ENCODE measurements around the gene TLE1.
"Not testable (repeated sequence)": the region's sequence is repeated elsewhere in the genome, so short reads cannot be mapped to it uniquely, and the experiment has no call there.

The TLE1 gene

DNA sequence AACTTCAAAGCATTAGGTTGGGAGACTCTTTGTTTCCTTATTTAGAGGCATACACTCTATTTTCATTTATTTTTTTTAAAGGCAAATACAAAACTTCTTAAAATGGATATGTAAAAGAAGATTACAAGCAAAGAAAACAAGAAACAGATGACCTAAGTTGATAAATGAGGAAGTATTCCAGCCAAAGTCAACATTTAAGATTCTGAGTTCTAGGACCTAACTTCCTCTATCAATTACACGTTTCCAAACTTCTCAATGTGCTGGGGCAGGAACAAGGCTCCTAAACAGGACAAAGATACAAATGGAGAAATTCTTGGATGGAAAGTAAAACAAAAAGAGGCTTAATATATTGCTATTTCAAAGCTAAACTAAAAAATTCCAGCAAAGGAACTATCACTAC lies 89.5 kb downstream of the TLE1 start:
- DNase-seq: no peak

DNA sequence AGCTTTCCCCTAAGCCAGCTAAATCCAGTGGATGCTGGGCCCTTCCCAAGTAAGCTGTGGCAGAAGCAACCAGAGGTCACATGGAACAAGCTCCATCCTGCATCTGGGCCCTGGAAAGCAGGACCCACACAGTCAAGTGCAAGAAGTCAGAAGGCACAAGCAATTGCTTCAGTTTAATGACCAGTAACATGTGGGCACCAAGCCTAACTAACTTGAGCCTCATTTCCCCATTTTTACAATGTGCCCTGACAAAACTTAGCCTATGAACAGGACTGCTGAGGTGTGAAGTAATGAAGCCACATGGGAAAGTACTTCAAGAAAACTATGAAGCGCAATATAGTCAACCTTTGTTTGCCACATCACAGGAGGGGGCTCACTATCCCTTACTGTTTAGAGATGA lies 90.5 kb downstream of the TLE1 start:
- DNase-seq: no peak

GRCh38 chr9:81598123-81598497 lies 91.2 kb downstream of the TLE1 start:
- DNase-seq: no peak

- no peak for DNase-seq
Measured at GRCh38 chr9:81597419-81598122, 91.8 kb downstream of the TLE1 start.

- DNase-seq: no peak
Measured at GRCh38 chr9:81596679-81597418, 92.5 kb downstream of the TLE1 start.

- DNase-seq: peak; percentile 88
Measured at GRCh38 chr9:81595887-81596543, 93.3 kb downstream of the TLE1 start.

DNA sequence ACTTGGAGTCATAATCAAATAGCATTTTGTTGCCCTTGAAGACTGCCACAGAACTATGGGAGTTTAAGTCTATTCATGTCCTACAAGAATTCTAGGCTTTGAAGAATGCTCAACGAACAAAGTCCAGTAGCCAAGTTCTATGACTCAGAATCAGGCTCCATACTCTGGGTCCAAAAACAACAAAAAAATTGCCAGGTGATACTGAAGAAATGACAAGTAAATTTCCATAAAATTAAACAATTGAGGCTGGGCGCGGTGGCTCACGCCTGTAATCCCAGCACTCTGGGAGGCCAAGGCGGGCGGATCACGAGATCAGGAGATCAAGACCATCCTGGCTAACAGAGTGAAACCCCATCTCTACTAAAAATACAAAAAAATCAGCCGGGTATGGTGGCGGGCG lies 94.1 kb downstream of the TLE1 start:
- DNase-seq: not testable (repeated sequence)

GRCh38 chr9:81594415-81594814 lies 94.9 kb downstream of the TLE1 start:
- DNase-seq: no peak

DNA sequence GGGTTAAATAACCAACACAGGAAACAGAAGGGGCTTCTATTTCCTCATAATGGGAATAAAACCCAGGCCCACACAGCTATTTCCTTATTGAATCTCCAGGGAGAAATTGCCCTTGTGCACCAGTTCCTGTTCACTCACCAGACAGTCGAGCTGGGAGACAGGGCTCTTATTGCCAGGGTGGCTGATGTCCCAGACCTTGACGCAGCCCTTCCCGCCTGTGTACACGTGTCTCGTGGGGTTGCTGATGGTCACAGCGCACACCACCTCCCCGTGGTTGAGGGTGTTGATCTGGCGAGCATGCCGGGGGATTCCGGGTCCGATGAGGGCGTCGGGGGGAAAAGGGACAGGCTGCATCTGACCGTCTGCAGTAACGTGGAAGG lies 96.5 kb downstream of the TLE1 start:
- DNase-seq: no peak

GRCh38 chr9:81591791-81592190 lies 97.6 kb downstream of the TLE1 start:
- no peak for DNase-seq

DNA sequence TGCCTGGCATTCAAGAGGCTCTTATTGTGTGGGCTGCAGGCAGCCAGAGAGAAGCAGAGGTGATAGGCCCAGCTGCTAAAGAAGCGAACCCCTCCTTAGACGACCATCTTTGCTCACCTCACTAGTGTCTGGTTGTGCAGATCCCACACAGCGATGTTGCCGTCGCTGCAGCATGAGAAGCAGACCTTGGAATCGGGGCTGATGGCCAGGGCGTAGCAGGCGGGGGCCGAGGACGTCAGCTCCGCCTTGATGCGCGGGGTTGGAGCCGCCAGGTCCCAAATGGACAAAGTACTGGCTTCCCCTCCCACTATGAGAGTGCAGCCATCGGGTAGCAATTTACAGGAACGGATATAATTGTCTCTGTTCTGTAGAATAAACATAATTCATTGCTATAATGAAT lies 98.7 kb downstream of the TLE1 start:
- no peak for DNase-seq

GRCh38 chr9:81589819-81590218 lies 99.5 kb downstream of the TLE1 start:
- DNase-seq: no peak

DNA sequence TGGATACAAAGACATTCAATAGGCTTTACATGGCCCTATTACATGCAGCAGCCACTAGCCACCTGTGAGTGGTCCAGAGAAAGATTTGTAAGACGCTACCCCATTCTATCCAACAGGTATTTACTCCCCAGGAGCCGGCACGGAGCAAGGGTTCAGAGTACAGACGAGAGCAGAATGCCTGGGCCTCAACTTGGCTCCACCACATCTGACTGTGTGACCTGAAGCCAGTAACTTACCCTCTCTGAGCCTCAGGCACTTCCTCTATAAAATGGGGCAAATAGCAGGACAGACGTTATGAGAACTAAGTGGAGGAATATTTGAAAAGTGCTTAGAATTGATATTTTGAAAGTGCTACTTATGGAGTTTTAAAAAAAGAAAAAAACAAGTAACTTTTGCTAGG lies 100.0 kb downstream of the TLE1 start:
- no peak for DNase-seq

DNA sequence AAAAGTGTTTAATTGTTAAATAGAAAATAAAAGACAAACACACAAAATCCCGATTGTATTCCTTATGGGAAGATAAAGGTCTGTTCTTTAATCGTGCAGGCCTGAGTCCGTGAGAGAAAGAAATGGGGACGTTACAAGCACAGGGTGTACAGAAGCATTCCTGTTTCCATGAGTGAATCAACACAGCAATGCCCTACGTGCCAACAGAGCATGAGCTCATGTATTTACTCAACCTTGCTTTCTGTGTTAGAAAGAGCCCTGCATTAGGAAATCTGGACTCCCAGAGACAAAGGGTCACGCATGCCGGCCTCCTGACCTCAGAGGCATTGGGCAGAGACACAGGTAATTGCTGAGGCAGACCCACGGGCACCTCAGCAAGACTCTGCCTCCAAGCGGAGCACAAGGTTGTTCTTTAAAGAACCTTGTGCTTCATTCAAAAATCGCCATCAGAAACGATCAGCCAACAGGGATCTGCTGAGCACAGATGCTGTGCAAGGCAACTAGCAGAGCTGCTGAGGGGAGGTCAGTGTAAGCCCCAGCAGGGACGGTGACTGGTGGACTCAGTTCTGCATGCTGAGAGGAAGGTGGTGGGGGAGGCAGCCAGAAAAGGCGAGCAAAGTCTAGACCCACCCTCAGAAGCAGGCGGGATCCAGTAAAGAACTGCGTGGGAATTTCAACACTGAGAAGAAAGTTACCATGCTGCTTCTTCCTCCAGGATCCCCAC lies 101.0 kb downstream of the TLE1 start:
- no peak for DNase-seq

DNA sequence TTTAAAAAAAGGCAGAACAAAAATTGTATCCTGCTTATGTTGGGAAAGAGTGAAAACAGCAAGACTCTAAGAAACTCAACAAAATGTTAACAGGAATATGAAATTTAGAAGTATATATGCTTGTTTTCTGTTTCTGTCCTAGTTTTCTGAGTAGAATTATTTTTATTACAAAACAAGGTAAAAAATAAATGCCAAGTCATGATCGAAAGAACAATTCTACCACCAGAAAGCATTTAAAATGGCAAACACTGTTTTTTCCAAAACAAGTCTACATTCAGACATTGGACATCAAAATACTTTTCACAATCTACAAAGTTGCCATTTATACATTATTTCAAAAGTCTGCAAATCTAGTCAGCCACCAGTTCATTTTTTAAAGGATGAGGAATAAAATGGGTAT lies 102.6 kb downstream of the TLE1 start:
- DNase-seq: no peak

DNA sequence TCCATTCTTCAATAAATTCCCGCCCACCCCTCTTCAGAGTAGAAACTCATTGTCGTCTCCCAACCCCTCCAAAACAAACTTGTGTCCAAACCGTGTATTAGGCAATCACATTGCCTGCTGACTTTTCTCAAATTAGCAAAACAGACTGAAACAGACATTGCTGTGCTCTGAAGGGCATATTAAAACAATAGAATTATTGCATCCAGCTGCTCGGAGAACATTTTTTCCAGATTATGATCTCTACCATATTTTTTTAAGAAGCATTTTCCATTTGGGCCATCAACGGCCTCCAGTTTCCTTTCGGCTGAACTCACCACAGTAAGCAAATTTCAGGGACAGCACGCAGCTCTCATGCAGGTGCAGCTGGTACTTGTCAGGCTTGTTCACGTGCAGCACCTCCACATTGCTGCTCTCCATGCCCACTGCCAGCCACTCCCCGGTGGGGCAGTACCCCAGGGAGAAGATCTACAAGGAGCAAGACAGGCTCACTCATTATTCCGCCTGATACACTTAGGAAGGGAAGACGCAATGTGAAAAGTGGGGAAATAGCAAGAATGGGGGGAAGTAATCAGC lies 104.1 kb downstream of the TLE1 start:
- no peak for DNase-seq

- DNase-seq: no peak
Measured at GRCh38 chr9:81584099-81584498, 105.2 kb downstream of the TLE1 start.

- DNase-seq: no peak
Measured at GRCh38 chr9:81581986-81582385, 107.4 kb downstream of the TLE1 start.

- no peak for DNase-seq
Measured at GRCh38 chr9:81579381-81579780, 110.0 kb downstream of the TLE1 start.

DNA sequence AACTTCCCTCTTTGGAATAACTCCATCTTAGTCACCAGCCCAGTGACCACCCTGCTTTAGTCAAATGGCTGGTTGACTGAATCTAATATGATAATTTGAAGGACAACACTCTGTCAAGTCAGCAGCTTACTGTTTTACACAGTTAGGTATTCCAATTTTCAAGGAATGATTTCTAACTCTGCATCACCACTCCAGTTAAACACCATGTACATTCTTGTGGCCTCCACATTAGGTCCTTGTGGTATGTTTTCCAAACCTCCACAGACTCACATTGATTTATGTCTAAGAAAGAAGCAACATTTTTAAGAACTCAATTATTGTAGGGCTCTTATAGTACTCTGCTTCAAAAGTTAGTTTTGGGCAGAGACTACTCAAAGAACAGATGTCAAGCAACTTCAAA lies 110.7 kb downstream of the TLE1 start:
- DNase-seq: peak; percentile 94

- peak; percentile 47 for DNase-seq
Measured at GRCh38 chr9:81575956-81576355, 113.4 kb downstream of the TLE1 start.

- peak; percentile 91 for DNase-seq
Measured at GRCh38 chr9:81574405-81574804, 114.9 kb downstream of the TLE1 start.

All from fibroblast of upper back skin (primary cell).